CMK (cell line): ENCODE data around the gene PIK3R1.

ENCODE experiments used
- DNase-seq: peaks from one replicate; pipeline ENCODE4 v3.0.0-alpha.2; 2010; ENCODE audit warnings: low read depth

The PIK3R1 gene

GRCh38 chr5:68298479-68298878 lies 82.9 kb downstream of the PIK3R1 start:
- DNase-seq = no peak

- no peak for DNase-seq
Observed at GRCh38 chr5:68299105-68299504, 83.5 kb downstream of the PIK3R1 start.

- no peak for DNase-seq
Observed at GRCh38 chr5:68299575-68299974, 84.0 kb downstream of the PIK3R1 start.

GRCh38 chr5:68303038-68303738 lies 87.6 kb downstream of the PIK3R1 start:
- no peak for DNase-seq

- no peak for DNase-seq
Observed at GRCh38 chr5:68303754-68304420, 88.3 kb downstream of the PIK3R1 start.

- DNase-seq = no peak
Observed at GRCh38 chr5:68304421-68305052, 89.0 kb downstream of the PIK3R1 start.

- DNase-seq = no peak
Observed at GRCh38 chr5:68305223-68305870, 89.8 kb downstream of the PIK3R1 start.

GRCh38 chr5:68306361-68307014 lies 90.9 kb downstream of the PIK3R1 start:
- no peak for DNase-seq

GRCh38 chr5:68313336-68313735 lies 97.8 kb downstream of the PIK3R1 start:
- DNase-seq = no peak

GRCh38 chr5:68314465-68314864 lies 98.9 kb downstream of the PIK3R1 start:
- no peak for DNase-seq

- no peak for DNase-seq
Observed at GRCh38 chr5:68315679-68316271, 100.2 kb downstream of the PIK3R1 start.

- no peak for DNase-seq
Observed at GRCh38 chr5:68316469-68316868, 100.9 kb downstream of the PIK3R1 start.

- no peak for DNase-seq
Observed at GRCh38 chr5:68317646-68318045, 102.1 kb downstream of the PIK3R1 start.

GRCh38 chr5:68318955-68319705 lies 103.6 kb downstream of the PIK3R1 start:
- DNase-seq = no peak

- no peak for DNase-seq
Observed at GRCh38 chr5:68319706-68320412, 104.3 kb downstream of the PIK3R1 start.

GRCh38 chr5:68320413-68320986 lies 104.9 kb downstream of the PIK3R1 start:
- no peak for DNase-seq

- no peak for DNase-seq
Observed at GRCh38 chr5:68325065-68325580, 109.6 kb downstream of the PIK3R1 start.

GRCh38 chr5:68329554-68330255 lies 114.1 kb downstream of the PIK3R1 start:
- no peak for DNase-seq

GRCh38 chr5:68330574-68330973 lies 115.0 kb downstream of the PIK3R1 start:
- no peak for DNase-seq
